Osteoblast (primary cell): ENCODE measurements around the gene TNPO2. TPM values are rescaled to one million over a fixed set of nuclear protein-coding genes. Genes with fewer than 3 reads are reported as not detected.

Experiments
- DNase-seq: peaks from one replicate; pipeline ENCODE4 v3.0.0; 2011; ENCODE audit warnings: low spot score, mixed read lengths; ENCODE audit not compliant: insufficient read length; ENCODE audit errors: missing footprints
- H2AFZ ChIP-seq: 2 replicates; pipeline ENCODE4 v1.6.0; 2011; ENCODE audit warnings: mild to moderate bottlenecking, low read length
- H3K27ac ChIP-seq: 2 replicates; pipeline ENCODE4 v1.5.1; 2011; ENCODE audit warnings: mild to moderate bottlenecking, low read depth, low read length, moderate library complexity
- H3K27me3 ChIP-seq: 2 replicates; pipeline ENCODE4 v1.6.0; 2012; ENCODE audit warnings: mild to moderate bottlenecking, control low read depth, inconsistent platforms, low read length, moderate library complexity; ENCODE audit not compliant: insufficient read depth
- H3K36me3 ChIP-seq: 2 replicates; pipeline ENCODE4 v1.5.1; 2011; ENCODE audit warnings: mild to moderate bottlenecking, low read length, control low read depth, moderate library complexity; ENCODE audit not compliant: insufficient read depth
- H3K4me1 ChIP-seq: 2 replicates; pipeline ENCODE4 v1.5.1; 2011; ENCODE audit warnings: mild to moderate bottlenecking, low read length, control low read depth, moderate library complexity; ENCODE audit not compliant: insufficient read depth
- H3K4me2 ChIP-seq: 2 replicates; pipeline ENCODE4 v1.6.0; 2011; ENCODE audit warnings: mild to moderate bottlenecking, low read length; ENCODE audit not compliant: insufficient read depth
- H3K4me3 ChIP-seq: fragments of 200-600 bp; sonication (generic); 3 replicates; pipeline ENCODE4 v1.5.1; 2012; ENCODE audit warnings: mild to moderate bottlenecking, low read length, inconsistent platforms; ENCODE audit not compliant: insufficient read depth
- H3K79me2 ChIP-seq: 2 replicates; pipeline ENCODE4 v1.6.0; 2012; ENCODE audit warnings: mild to moderate bottlenecking, low read length, control low read depth, inconsistent platforms; ENCODE audit not compliant: insufficient read depth
- H3K9me3 ChIP-seq: 2 replicates; pipeline ENCODE4 v1.5.1; 2011; ENCODE audit warnings: low read depth, low read length, control low read depth
- H4K20me1 ChIP-seq: 2 replicates; pipeline ENCODE4 v1.6.0; 2012; ENCODE audit warnings: mild to moderate bottlenecking, low read length, control low read depth; ENCODE audit not compliant: insufficient read depth
- CTCF ChIP-seq: IDR thresholded peaks from 2 replicates; pipeline ENCODE4 v1.5.1; 2011; ENCODE audit warnings: mild to moderate bottlenecking, low read depth, low read length, moderate library complexity; ENCODE audit errors: extremely low read depth
- small RNA-seq: library from RNA; depleted of rRNA; stranded (forward); fragments of <200 nt; gene quantifications from one replicate; pipeline ENCODE3, GENCODE V24; 2012
- total RNA-seq: library from RNA; depleted of rRNA; stranded (reverse); fragments of >200 nt; gene quantifications from 2 replicates; pipeline ENCODE4 v1.2.3, GENCODE V29; 2012

Gene TNPO2
- total RNA-seq, 1 donor = 36.6 TPM

GRCh38 chr19:12649941-12650340 lies 73.8 kb downstream of the TNPO2 start:
- no peak overlapping the region for H3K4me3 ChIP-seq
- H3K27me3 ChIP-seq = no peaks in the 10 kb centered on the region
- H3K36me3 ChIP-seq = peaks cover 1% of the 10 kb centered on the region
- H3K4me1 ChIP-seq = no peaks in the 10 kb centered on the region
- H4K20me1 ChIP-seq = no peaks in the 10 kb centered on the region
- H2AFZ ChIP-seq = no peak overlapping the region
- peak; percentile 21 for DNase-seq
- no peak overlapping the region for H3K27ac ChIP-seq
- no peak for TF ChIP-seq CTCF
- H3K79me2 ChIP-seq = no peaks in the 10 kb centered on the region
- H3K9me3 ChIP-seq = no peaks in the 10 kb centered on the region
- no peak overlapping the region for H3K4me2 ChIP-seq

Small RNA genes within 50 kb of the gene (small RNA-seq; reads per million reads assigned to genes)
- 6.0 reads per million, percentile 88 among the genes with 10 or more reads in this experiment for gene SNORD41

Other genes with a start within 250 kb of the TNPO2 start
- 5.0 and 5.1 TPM in 2 replicates for gene ZNF709, start 239.1 kb downstream of the TNPO2 start, total RNA-seq
- 7.4 and 9.0 TPM in 2 replicates for gene ZNF564, start 172.4 kb downstream of the TNPO2 start, total RNA-seq
- 8.7 and 10.6 TPM in 2 replicates for gene ZNF490, start 113.1 kb downstream of the TNPO2 start, total RNA-seq
- 16.5 and 16.6 TPM in 2 replicates for gene ZNF791, start 113.0 kb downstream of the TNPO2 start, total RNA-seq
- 35.8 and 43.0 TPM in 2 replicates for gene MAN2B1, start 57.2 kb downstream of the TNPO2 start, total RNA-seq
- 5.0 and 8.0 TPM in 2 replicates for gene WDR83, start 57.1 kb downstream of the TNPO2 start, total RNA-seq
- gene DHPS, start 42.1 kb downstream of the TNPO2 start, total RNA-seq = 50.4 and 52.5 TPM in 2 replicates
- gene GNG14, start 35.9 kb downstream of the TNPO2 start, total RNA-seq = not detected in 2 replicates
- 17.1 and 18.5 TPM in 2 replicates for gene FBXW9, start 27.3 kb downstream of the TNPO2 start, total RNA-seq
- gene TRIR, start 10.8 kb upstream of the TNPO2 start, total RNA-seq = 123 and 136 TPM in 2 replicates
- 99.5 and 104 TPM in 2 replicates for gene GET3, start 13.6 kb upstream of the TNPO2 start, total RNA-seq
- not detected in 2 replicates for gene BEST2, start 27.9 kb upstream of the TNPO2 start, total RNA-seq
- gene HOOK2, start 51.6 kb upstream of the TNPO2 start, total RNA-seq = 16.8 and 21.7 TPM in 2 replicates
- 85.5 and 93.0 TPM in 2 replicates for gene JUNB, start 67.6 kb upstream of the TNPO2 start, total RNA-seq
- gene PRDX2, start 77.9 kb upstream of the TNPO2 start, total RNA-seq = 155 and 156 TPM in 2 replicates
- gene THSD8, start 78.1 kb upstream of the TNPO2 start, total RNA-seq = 0.29 TPM in 1 of 2 replicates, not detected in the other
- 7.6 and 8.3 TPM in 2 replicates for gene RNASEH2A, start 82.7 kb upstream of the TNPO2 start, total RNA-seq
- gene RTBDN, start 110.6 kb upstream of the TNPO2 start, total RNA-seq = not detected in 2 replicates
- gene MAST1, start 114.6 kb upstream of the TNPO2 start, total RNA-seq = 0.29 and 0.72 TPM in 2 replicates
- 48.1 and 61.0 TPM in 2 replicates for gene DNASE2, start 157.5 kb upstream of the TNPO2 start, total RNA-seq
- not detected in 2 replicates for gene KLF1, start 163.3 kb upstream of the TNPO2 start, total RNA-seq
- gene GCDH, start 167.2 kb upstream of the TNPO2 start, total RNA-seq = 23.0 and 31.1 TPM in 2 replicates
- gene SYCE2, start 195.4 kb upstream of the TNPO2 start, total RNA-seq = 0.29 TPM in 1 of 2 replicates, not detected in the other
- 41.0 and 47.8 TPM in 2 replicates for gene FARSA, start 209.8 kb upstream of the TNPO2 start, total RNA-seq
- gene CALR, start 214.7 kb upstream of the TNPO2 start, total RNA-seq = 1,685 and 1,980 TPM in 2 replicates
- gene RAD23A, start 221.9 kb upstream of the TNPO2 start, total RNA-seq = 80.2 and 84.0 TPM in 2 replicates
- 15.2 and 16.8 TPM in 2 replicates for gene GADD45GIP1, start 233.3 kb upstream of the TNPO2 start, total RNA-seq
- gene DAND5, start 245.6 kb upstream of the TNPO2 start, total RNA-seq = not detected in 2 replicates